Caco-2 (cell line): ENCODE data around the gene IL19. TPM values are rescaled to one million over a fixed set of nuclear protein-coding genes. Genes with fewer than 3 reads are reported as not detected.

ENCODE experiments used
- BruUV-seq: library from RNA; stranded (reverse); fragments of 400-500 nt; replicated peaks from 2 replicates; lab custom pipeline; 2021; lab: Mats Ljungman, UMichigan
- CTCF ChIA-PET: fragments of 300-600 bp; sonication (Branson Sonifier 250); formaldehyde crosslinking; loops from one replicate; lab custom pipeline; 2022; ENCODE audit warnings: antibody characterized with exemption; lab: Charles Lee
- POLR2A ChIA-PET: fragments of 300-600 bp; sonication (Branson Sonifier 250); formaldehyde crosslinking; loops from one replicate; lab custom pipeline; 2022; ENCODE audit warnings: antibody characterized with exemption; lab: Charles Lee
- DNase-seq, 2 experiments: peaks; one replicate each; pipeline versions ENCODE4 v3.0.0 to v3.0.0-alpha.2; 2020 to 2022
- H3K27me3 ChIP-seq: replicated peaks from 2 replicates; pipeline ENCODE4 v1.6.0; 2011; ENCODE audit warnings: low read length; ENCODE audit not compliant: control insufficient read depth, insufficient read depth
- H3K36me3 ChIP-seq: 2 replicates; pipeline ENCODE4 v1.5.1; 2011; ENCODE audit warnings: low read length; ENCODE audit not compliant: control insufficient read depth, insufficient read depth
- H3K4me1 ChIP-seq: fragments of 250-450 bp; sonication (Bioruptor Pico); 2 replicates; pipeline ENCODE4 v1.5.1; 2020; ENCODE audit warnings: mild to moderate bottlenecking
- H3K4me3 ChIP-seq: 2 replicates; pipeline ENCODE4 v1.5.1; 2011; ENCODE audit warnings: low read depth, mild to moderate bottlenecking, control low read depth, low read length
- H3K9me3 ChIP-seq: fragments of 250-450 bp; sonication (Bioruptor Pico); 2 replicates; pipeline ENCODE4 v1.5.1; 2020; ENCODE audit warnings: mild to moderate bottlenecking, moderate library complexity
- H3K27ac Mint-ChIP-seq: one replicate; pipeline ENCODE4 v1.8.0; 2022; ENCODE audit warnings: mixed read lengths; ENCODE audit not compliant: unreplicated experiment
- H3K27me3 Mint-ChIP-seq: one replicate; pipeline ENCODE4 v1.8.0; 2022; ENCODE audit warnings: mixed read lengths; ENCODE audit not compliant: insufficient read depth, unreplicated experiment
- H3K36me3 Mint-ChIP-seq: one replicate; pipeline ENCODE4 v1.8.0; 2022; ENCODE audit warnings: mild to moderate bottlenecking, mixed read lengths; ENCODE audit not compliant: insufficient read depth, unreplicated experiment
- H3K4me1 Mint-ChIP-seq: one replicate; pipeline ENCODE4 v1.8.0; 2022; ENCODE audit warnings: low read depth, mixed read lengths; ENCODE audit not compliant: unreplicated experiment
- H3K4me3 Mint-ChIP-seq: one replicate; pipeline ENCODE4 v1.8.0; 2022; ENCODE audit warnings: mild to moderate bottlenecking, moderate library complexity, mixed read lengths; ENCODE audit not compliant: unreplicated experiment
- H3K9me3 Mint-ChIP-seq: one replicate; pipeline ENCODE4 v1.8.0; 2022; ENCODE audit warnings: mixed read lengths; ENCODE audit not compliant: unreplicated experiment
- intact Hi-C: fragments of 100-400 bp; cut with micrococcal nuclease; formaldehyde crosslinking; loops from one replicate; pipeline ENCODE4 v1.10.0; 2022; ENCODE audit not compliant: unreplicated experiment
- total RNA-seq: library from RNA; stranded (reverse); gene quantifications from 2 replicates; pipeline ENCODE4 v1.2.3, GENCODE V29; 2022
- TF ChIP-seq, protein P1 (sequence below), 2 experiments: fragments of 200-600 bp in 1 of 2; IDR thresholded peaks; 1 replicate in 1 of 2; 2 replicates in 1 of 2; pipeline versions ENCODE4 v1.5.1 to v1.8.0; 2011 to 2022; ENCODE audit warnings: antibody characterized with exemption in 1 of 2, control low read depth in 1 of 2, inconsistent platforms in 1 of 2, low read depth in 1 of 2, low read length in 1 of 2, mild to moderate bottlenecking in 1 of 2, moderate library complexity in 1 of 2; ENCODE audit not compliant: insufficient read depth in 1 of 2, severe bottlenecking in 1 of 2, unreplicated experiment in 1 of 2

Gene IL19
- total RNA-seq, 1 experiment from 2014 or later = not detected

DNA sequence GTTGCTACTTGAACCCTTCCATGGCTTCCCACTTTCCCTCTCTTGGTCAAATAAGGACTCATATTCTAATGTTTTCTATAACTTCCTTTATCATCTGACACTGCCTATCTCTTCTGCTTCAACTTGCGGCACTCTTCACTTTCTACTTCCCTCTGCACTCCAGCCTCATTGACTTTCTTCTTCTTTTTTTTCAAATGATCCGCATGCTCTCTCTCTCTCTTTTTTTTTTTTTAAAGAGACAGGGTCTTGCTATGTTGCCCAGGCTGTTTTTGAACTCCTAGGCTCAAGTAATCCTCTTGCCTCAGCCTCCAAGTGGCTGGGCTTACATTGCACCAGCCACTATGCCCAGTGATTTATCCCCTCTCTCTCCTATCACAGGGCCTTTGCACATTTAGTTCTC lies 9.1 kb downstream of the IL19 start:
- H3K4me1 ChIP-seq = peaks cover 35% of the 10 kb centered on the region
- H3K27me3 ChIP-seq = no peaks in the 10 kb centered on the region
- no peaks in the 10 kb centered on the region for H3K9me3 ChIP-seq
- ChIA-PET CTCF (no interaction called here), POLR2A (no interaction called here)
- DNase-seq = no peak
- intact Hi-C loops = no loop called here
- no peak overlapping the region for H3K4me3 ChIP-seq
- Mint-ChIP-seq H3K36me3 (no peaks in the 10 kb centered on the region), H3K9me3 (no peaks in the 10 kb centered on the region), H3K27ac (no peak overlapping the region), H3K4me3 (no peak overlapping the region), H3K27me3 (no peaks in the 10 kb centered on the region), H3K4me1 (peaks cover 7% of the 10 kb centered on the region)
- BruUV-seq = no TSS peak
- no peaks in the 10 kb centered on the region for H3K36me3 ChIP-seq
- TF ChIP-seq, protein P1, sequence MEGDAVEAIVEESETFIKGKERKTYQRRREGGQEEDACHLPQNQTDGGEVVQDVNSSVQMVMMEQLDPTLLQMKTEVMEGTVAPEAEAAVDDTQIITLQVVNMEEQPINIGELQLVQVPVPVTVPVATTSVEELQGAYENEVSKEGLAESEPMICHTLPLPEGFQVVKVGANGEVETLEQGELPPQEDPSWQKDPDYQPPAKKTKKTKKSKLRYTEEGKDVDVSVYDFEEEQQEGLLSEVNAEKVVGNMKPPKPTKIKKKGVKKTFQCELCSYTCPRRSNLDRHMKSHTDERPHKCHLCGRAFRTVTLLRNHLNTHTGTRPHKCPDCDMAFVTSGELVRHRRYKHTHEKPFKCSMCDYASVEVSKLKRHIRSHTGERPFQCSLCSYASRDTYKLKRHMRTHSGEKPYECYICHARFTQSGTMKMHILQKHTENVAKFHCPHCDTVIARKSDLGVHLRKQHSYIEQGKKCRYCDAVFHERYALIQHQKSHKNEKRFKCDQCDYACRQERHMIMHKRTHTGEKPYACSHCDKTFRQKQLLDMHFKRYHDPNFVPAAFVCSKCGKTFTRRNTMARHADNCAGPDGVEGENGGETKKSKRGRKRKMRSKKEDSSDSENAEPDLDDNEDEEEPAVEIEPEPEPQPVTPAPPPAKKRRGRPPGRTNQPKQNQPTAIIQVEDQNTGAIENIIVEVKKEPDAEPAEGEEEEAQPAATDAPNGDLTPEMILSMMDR (IDR thresholded peaks at IDR 0.05; ENCODE audit: insufficient read depth in 1 of 2, low read depth in 1 of 2, low read length in 1 of 2, severe bottlenecking in 1 of 2, unreplicated experiment in 1 of 2) = no peak

DNA sequence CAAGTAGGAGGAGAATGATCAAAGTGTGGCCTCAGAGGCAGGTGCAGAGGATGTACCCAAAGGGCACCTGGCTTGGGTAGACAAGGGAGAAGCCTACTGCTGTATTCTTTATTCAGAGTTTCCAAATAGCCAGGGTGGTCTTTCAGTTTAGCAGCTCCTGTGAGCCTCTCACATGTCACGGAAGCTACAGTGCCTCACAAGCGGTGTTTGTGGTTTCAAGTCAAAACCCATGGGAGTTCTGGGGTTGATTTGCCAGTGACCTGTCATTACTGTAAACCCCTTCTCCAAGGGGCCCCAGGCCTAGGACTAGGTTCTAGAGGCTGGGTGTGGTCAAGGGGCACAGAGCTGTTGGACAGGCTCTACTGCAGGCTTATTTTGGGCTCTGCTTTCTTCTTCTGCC lies 11.9 kb downstream of the IL19 start:
- no peak overlapping the region for H3K4me3 Mint-ChIP-seq
- H3K4me1 Mint-ChIP-seq = peaks cover 7% of the 10 kb centered on the region
- no peaks in the 10 kb centered on the region for H3K27me3 Mint-ChIP-seq
- no TSS peak for BruUV-seq
- TF ChIP-seq, protein P1 (IDR thresholded peaks at IDR 0.05; ENCODE audit: insufficient read depth in 1 of 2, low read depth in 1 of 2, low read length in 1 of 2, severe bottlenecking in 1 of 2, unreplicated experiment in 1 of 2) = no peak
- Histone ChIP-seq H3K4me3 (no peak overlapping the region), H3K4me1 (peaks cover 16% of the 10 kb centered on the region), H3K36me3 (no peaks in the 10 kb centered on the region), H3K9me3 (no peaks in the 10 kb centered on the region), H3K27me3 (no peaks in the 10 kb centered on the region)
- no peak for DNase-seq
- no peaks in the 10 kb centered on the region for H3K36me3 Mint-ChIP-seq
- POLR2A ChIA-PET = no interaction called here
- no peaks in the 10 kb centered on the region for H3K9me3 Mint-ChIP-seq
- intact Hi-C loops = no loop called here
- H3K27ac Mint-ChIP-seq = no peak overlapping the region
- CTCF ChIA-PET = no interaction called here

DNA sequence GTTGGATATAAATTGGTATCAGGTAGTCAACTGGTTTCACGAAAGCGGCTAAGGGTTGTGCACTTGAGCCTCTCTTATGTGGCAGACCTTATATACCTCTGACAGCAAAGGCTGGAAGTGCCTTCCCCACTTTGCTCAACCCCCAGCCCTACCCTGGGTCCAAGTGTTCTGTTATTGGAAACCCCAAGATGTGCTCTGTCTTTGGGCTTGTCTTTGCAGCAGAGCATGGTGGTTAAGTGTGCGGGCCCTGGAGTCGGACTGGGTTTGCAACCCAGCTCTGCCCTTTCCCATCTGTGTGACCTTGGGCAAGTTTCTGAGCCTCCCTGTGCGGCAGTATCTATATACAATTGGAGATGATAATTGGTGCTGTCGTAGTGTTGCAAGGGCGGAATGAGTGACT lies 12.9 kb downstream of the IL19 start:
- no peak overlapping the region for H3K4me3 Mint-ChIP-seq
- TF ChIP-seq, protein P1 (IDR thresholded peaks at IDR 0.05; ENCODE audit: insufficient read depth in 1 of 2, low read depth in 1 of 2, low read length in 1 of 2, severe bottlenecking in 1 of 2, unreplicated experiment in 1 of 2) = no peak
- H3K36me3 Mint-ChIP-seq = no peaks in the 10 kb centered on the region
- Histone ChIP-seq H3K9me3 (no peaks in the 10 kb centered on the region), H3K27me3 (no peaks in the 10 kb centered on the region), H3K4me3 (no peak overlapping the region), H3K36me3 (no peaks in the 10 kb centered on the region), H3K4me1 (peaks cover 17% of the 10 kb centered on the region)
- intact Hi-C loops = no loop called here
- CTCF ChIA-PET = no interaction called here
- H3K27me3 Mint-ChIP-seq = no peaks in the 10 kb centered on the region
- peaks cover 7% of the 10 kb centered on the region for H3K4me1 Mint-ChIP-seq
- DNase-seq = no peak
- H3K9me3 Mint-ChIP-seq = no peaks in the 10 kb centered on the region
- POLR2A ChIA-PET = no interaction called here
- no peak overlapping the region for H3K27ac Mint-ChIP-seq
- BruUV-seq = no TSS peak
